HCT116 (cell line): ENCODE data around the gene HMCN2. TPM values are rescaled to one million over a fixed set of nuclear protein-coding genes. Genes with fewer than 3 reads are reported as not detected.

ENCODE experiments used
- ATAC-seq: fragments of 200-7000 bp; cut with Tn5 transposase; 2 replicates; pipeline ENCODE4 v1.9.1; 2020; ENCODE audit warnings: mild to moderate bottlenecking, moderate library complexity
- BruUV-seq: library from RNA; stranded (reverse); fragments of 400-500 nt; replicated peaks from 2 replicates; lab custom pipeline; 2021; lab: Mats Ljungman, UMichigan
- CTCF ChIA-PET: fragments of 300-600 bp; sonication (Branson Sonifier 250); formaldehyde crosslinking; loops from one replicate; lab custom pipeline; 2021; ENCODE audit warnings: antibody characterized with exemption; lab: Charles Lee
- POLR2A ChIA-PET: fragments of 300-600, 350-600 bp; sonication (Branson Sonifier 250); formaldehyde crosslinking; loops from one replicate; lab custom pipeline; 2021; ENCODE audit warnings: antibody characterized with exemption; lab: Charles Lee
- RAD21 ChIA-PET, 2 experiments: fragments of 300-600 bp; sonication (Branson Sonifier 250); formaldehyde crosslinking; loops; one replicate each; lab custom pipeline; 2023; ENCODE audit warnings: low total read pairs in 2 of 2; ENCODE audit not compliant: uncharacterized antibody in 2 of 2, unreplicated experiment in 2 of 2, low non-redundant PET in 1 of 2; lab: Charles Lee
- DNase-seq: peaks from one replicate; pipeline ENCODE4 v3.0.0-alpha.2; 2010; ENCODE audit warnings: low read depth, low spot score
- H2AFZ ChIP-seq: fragments of 200-600 bp; shearing (Covaris generic), sonication (generic); 2 replicates; pipeline ENCODE4 v1.6.1; 2017; ENCODE audit warnings: low read depth, mixed run types, mixed read lengths, antibody characterized with exemption, low read length; ENCODE audit not compliant: poor library complexity, severe bottlenecking
- H3K27ac ChIP-seq: 2 replicates; pipeline ENCODE4 v1.5.1; 2012; ENCODE audit warnings: low read depth, low read length
- H3K27me3 ChIP-seq: fragments of 200-600 bp; sonication (generic); 2 replicates; pipeline ENCODE4 v1.6.1; 2016; ENCODE audit warnings: mixed run types, low read length, mixed read lengths; ENCODE audit not compliant: insufficient read depth
- H3K36me3 ChIP-seq, 2 experiments: fragments of 200-500 bp in 1 of 2; fragments of 200-600 bp in 1 of 2; sonication (Bioruptor generic) in 1 of 2; sonication (generic) in 1 of 2; 2 replicates each; pipeline versions ENCODE4 v1.5.1 to v1.6.1; 2014 to 2016; ENCODE audit warnings: low read length in 2 of 2, inconsistent platforms in 1 of 2, mixed read lengths in 1 of 2, mixed run types in 1 of 2; ENCODE audit not compliant: insufficient read depth in 2 of 2, control insufficient read depth in 1 of 2
- H3K4me1 ChIP-seq, 2 experiments: fragments of 200-600 bp in 1 of 2; sonication (generic) in 1 of 2; 2 replicates each; pipeline versions ENCODE4 v1.5.1 to v1.6.1; 2012 to 2017; ENCODE audit warnings: low read length in 2 of 2, inconsistent platforms in 1 of 2, mild to moderate bottlenecking in 1 of 2, mixed read lengths in 1 of 2, mixed run types in 1 of 2, moderate library complexity in 1 of 2; ENCODE audit not compliant: insufficient read depth in 2 of 2, control insufficient read depth in 1 of 2
- H3K4me2 ChIP-seq: fragments of 200-600 bp; sonication (generic); 2 replicates; pipeline ENCODE4 v1.6.1; 2017; ENCODE audit warnings: mixed run types, low read length, mixed read lengths
- H3K4me3 ChIP-seq, 2 experiments: fragments of 200-600 bp in 1 of 2; sonication (generic) in 1 of 2; replicated peaks in 1 of 2; 2 replicates each; pipeline ENCODE4 v1.5.1; 2011 to 2016; ENCODE audit warnings: low read length in 2 of 2, control low read depth in 1 of 2, low read depth in 1 of 2, mild to moderate bottlenecking in 1 of 2, mixed read lengths in 1 of 2, mixed run types in 1 of 2
- H3K79me2 ChIP-seq: fragments of 200-600 bp; sonication (generic); 2 replicates; pipeline ENCODE4 v1.6.1; 2017; ENCODE audit warnings: mild to moderate bottlenecking, mixed run types, low read length, moderate library complexity, mixed read lengths; ENCODE audit not compliant: insufficient read depth
- H3K9ac ChIP-seq: fragments of 200-600 bp; sonication (generic); 2 replicates; pipeline ENCODE4 v1.6.1; 2016; ENCODE audit warnings: low read length, mixed read lengths
- H3K9me2 ChIP-seq: fragments of 200-600 bp; sonication (generic), shearing (Covaris generic); 2 replicates; pipeline ENCODE4 v1.6.1; 2017; ENCODE audit warnings: mixed run types, mild to moderate bottlenecking, moderate library complexity; ENCODE audit not compliant: insufficient read depth
- H3K9me3 ChIP-seq, 2 experiments: fragments of 200-500 bp in 1 of 2; fragments of 200-600 bp in 1 of 2; sonication (Bioruptor generic) in 1 of 2; sonication (generic) in 1 of 2; 2 replicates each; pipeline ENCODE4 v1.6.1; 2014 to 2017; ENCODE audit warnings: low read length in 2 of 2, mixed read lengths in 2 of 2, inconsistent platforms in 1 of 2, low read depth in 1 of 2, mild to moderate bottlenecking in 1 of 2, mixed run types in 1 of 2, moderate library complexity in 1 of 2; ENCODE audit not compliant: control insufficient read depth in 1 of 2, insufficient read depth in 1 of 2
- H4K20me1 ChIP-seq: fragments of 200-600 bp; sonication (generic), shearing (Covaris generic); 2 replicates; pipeline ENCODE4 v1.6.1; 2017; ENCODE audit warnings: mixed run types, mild to moderate bottlenecking, moderate library complexity; ENCODE audit not compliant: insufficient read depth
- CEBPB ChIP-seq: IDR thresholded peaks from 2 replicates; pipeline ENCODE4 v1.6.1; 2012; ENCODE audit warnings: low read depth
- EGR1 ChIP-seq: IDR thresholded peaks from 2 replicates; pipeline ENCODE4 v1.6.1; 2012; ENCODE audit warnings: low read depth
- ELF1 ChIP-seq: IDR thresholded peaks from 2 replicates; pipeline ENCODE4 v1.6.1; 2012; ENCODE audit warnings: low read depth, borderline replicate concordance
- EZH2phosphoT487 ChIP-seq: fragments of 200-600 bp; IDR thresholded peaks from 2 replicates; pipeline ENCODE4 v1.6.1; 2018; ENCODE audit warnings: antibody characterized with exemption, borderline replicate concordance
- JUND ChIP-seq: IDR thresholded peaks from 2 replicates; pipeline ENCODE4 v1.6.1; 2012
- RAD21 ChIP-seq: IDR thresholded peaks from 2 replicates; pipeline ENCODE4 v1.6.1; 2012; ENCODE audit warnings: low read depth, mild to moderate bottlenecking
- REST ChIP-seq: IDR thresholded peaks from 2 replicates; pipeline ENCODE4 v1.6.1; 2012; ENCODE audit warnings: low read depth
- SIN3A ChIP-seq: IDR thresholded peaks from 2 replicates; pipeline ENCODE4 v1.6.1; 2012; ENCODE audit warnings: low read depth
- SP1 ChIP-seq: IDR thresholded peaks from 2 replicates; pipeline ENCODE4 v1.6.1; 2012; ENCODE audit warnings: low read depth
- SRF ChIP-seq: IDR thresholded peaks from 2 replicates; pipeline ENCODE4 v1.6.1; 2012; ENCODE audit warnings: low read depth
- TCF7L2 ChIP-seq: IDR thresholded peaks from 2 replicates; pipeline ENCODE4 v1.7.0; 2011; ENCODE audit warnings: borderline replicate concordance, inconsistent platforms; ENCODE audit not compliant: insufficient read depth, insufficient read length; ENCODE audit errors: extremely low read depth
- ZFX ChIP-seq: fragments of 450-650 bp; IDR thresholded peaks from 2 replicates; pipeline ENCODE4 v1.6.1; 2017
- intact Hi-C: fragments of 100-400 bp; cut with micrococcal nuclease; formaldehyde crosslinking; loops from 2 replicates; pipeline ENCODE4 v1.10.0; 2022
- total RNA-seq: library from RNA; stranded (reverse); gene quantifications from one replicate; pipeline ENCODE4 v1.2.1, GENCODE V29; 2021; ENCODE audit not compliant: unreplicated experiment
- TF ChIP-seq, protein P1 (sequence below): IDR thresholded peaks from 2 replicates; pipeline ENCODE4 v1.6.1; 2012
- TF ChIP-seq, protein P2 (sequence below): IDR thresholded peaks from 2 replicates; pipeline ENCODE4 v1.6.1; 2011; ENCODE audit warnings: mild to moderate bottlenecking, low read length, moderate library complexity; ENCODE audit not compliant: insufficient replicate concordance; ENCODE audit errors: extremely low read depth

Gene HMCN2
- total RNA-seq, 1 experiment from 2014 or later: 0.22 TPM

- no peak for TF ChIP-seq REST
- TF ChIP-seq RAD21: no peak
- TF ChIP-seq EGR1: no peak
- no peak for TF ChIP-seq CEBPB
- TF ChIP-seq SP1: no peak
- TF ChIP-seq SIN3A: no peak
- no peak for TF ChIP-seq SRF
- TF ChIP-seq, protein P1, sequence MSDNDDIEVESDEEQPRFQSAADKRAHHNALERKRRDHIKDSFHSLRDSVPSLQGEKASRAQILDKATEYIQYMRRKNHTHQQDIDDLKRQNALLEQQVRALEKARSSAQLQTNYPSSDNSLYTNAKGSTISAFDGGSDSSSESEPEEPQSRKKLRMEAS: no peak
- TF ChIP-seq ELF1: no peak
- TF ChIP-seq JUND: no peak
Observed at GRCh38 chr9:130356033-130356432, 90.5 kb downstream of the HMCN2 start (continued).

DNA sequence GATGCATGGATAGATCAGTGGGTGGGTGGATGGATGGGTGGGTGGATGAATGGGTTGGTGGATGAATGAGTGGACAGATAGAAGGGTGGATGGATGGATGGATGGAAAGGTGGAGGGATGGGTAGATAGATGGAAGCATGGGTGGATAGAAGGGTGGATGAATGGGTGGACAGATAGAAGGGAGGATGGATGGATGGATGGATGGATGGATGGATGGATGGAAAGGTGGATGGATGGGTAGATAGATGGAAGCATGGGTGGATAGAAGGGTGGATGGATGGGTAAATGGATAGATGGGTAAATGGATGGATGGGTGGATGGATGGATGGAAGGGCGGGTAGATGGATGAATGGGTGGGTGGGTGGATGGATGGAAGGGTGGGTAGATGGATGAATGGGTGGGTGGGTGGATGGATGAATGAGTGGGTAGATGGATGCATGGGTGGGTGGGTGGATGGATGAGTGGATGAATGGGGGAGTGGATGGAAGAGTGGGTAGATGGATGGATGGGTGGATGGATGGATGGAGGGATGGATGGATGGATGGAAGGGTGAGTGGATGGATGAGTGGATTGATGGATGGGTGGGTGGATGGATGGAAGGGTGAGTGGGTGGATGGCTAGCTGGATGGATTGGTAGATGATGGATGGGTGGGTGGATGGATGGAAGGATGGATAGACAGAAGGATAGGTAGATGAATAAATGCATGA lies 91.5 kb downstream of the HMCN2 start:
- ChIA-PET POLR2A (no interaction called here), CTCF (no interaction called here), RAD21 (no interaction called here)
- H3K4me3 ChIP-seq: no peak overlapping the region
- intact Hi-C loops: no loop called here
- H2AFZ ChIP-seq: no peak overlapping the region
- H3K27ac ChIP-seq: no peak overlapping the region
- DNase-seq (no peak), ATAC-seq (no peak)
- BruUV-seq: no TSS peak
- H3K27me3 ChIP-seq: no peaks in the 10 kb centered on the region
- H3K36me3 ChIP-seq: no peaks in the 10 kb centered on the region
- no peaks in the 10 kb centered on the region for H3K9me2 ChIP-seq
- no peaks in the 10 kb centered on the region for H3K4me1 ChIP-seq
- no peaks in the 10 kb centered on the region for H4K20me1 ChIP-seq
- no peak overlapping the region for H3K9ac ChIP-seq
- no peak overlapping the region for H3K4me2 ChIP-seq
- no peaks in the 10 kb centered on the region for H3K79me2 ChIP-seq
- no peak for TF ChIP-seq TCF7L2
- TF ChIP-seq EZH2phosphoT487: no peak
- TF ChIP-seq, protein P2, sequence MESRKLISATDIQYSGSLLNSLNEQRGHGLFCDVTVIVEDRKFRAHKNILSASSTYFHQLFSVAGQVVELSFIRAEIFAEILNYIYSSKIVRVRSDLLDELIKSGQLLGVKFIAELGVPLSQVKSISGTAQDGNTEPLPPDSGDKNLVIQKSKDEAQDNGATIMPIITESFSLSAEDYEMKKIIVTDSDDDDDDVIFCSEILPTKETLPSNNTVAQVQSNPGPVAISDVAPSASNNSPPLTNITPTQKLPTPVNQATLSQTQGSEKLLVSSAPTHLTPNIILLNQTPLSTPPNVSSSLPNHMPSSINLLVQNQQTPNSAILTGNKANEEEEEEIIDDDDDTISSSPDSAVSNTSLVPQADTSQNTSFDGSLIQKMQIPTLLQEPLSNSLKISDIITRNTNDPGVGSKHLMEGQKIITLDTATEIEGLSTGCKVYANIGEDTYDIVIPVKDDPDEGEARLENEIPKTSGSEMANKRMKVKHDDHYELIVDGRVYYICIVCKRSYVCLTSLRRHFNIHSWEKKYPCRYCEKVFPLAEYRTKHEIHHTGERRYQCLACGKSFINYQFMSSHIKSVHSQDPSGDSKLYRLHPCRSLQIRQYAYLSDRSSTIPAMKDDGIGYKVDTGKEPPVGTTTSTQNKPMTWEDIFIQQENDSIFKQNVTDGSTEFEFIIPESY: no peak
- TF ChIP-seq CEBPB: no peak
- no peak for TF ChIP-seq SIN3A
- no peak for TF ChIP-seq ZFX
- no peak for TF ChIP-seq EGR1
- TF ChIP-seq, all 23 proteins: peak for 0
- no peaks in the 10 kb centered on the region for H3K9me3 ChIP-seq
